Ovary (tissue), 3 donors: Measurements from ENCODE around the gene COPS6.

ENCODE experiments used
- EP300 ChIP-seq: sonication (generic); formaldehyde crosslinking; IDR thresholded peaks from one replicate; pipeline ENCODE4 v1.6.1; 2017; ENCODE audit warnings: antibody characterized with exemption
- POLR2A ChIP-seq: fragments of 450-650 bp; IDR thresholded peaks from one replicate; pipeline ENCODE4 v1.6.1; 2017; ENCODE audit warnings: antibody characterized with exemption, mild to moderate bottlenecking, moderate library complexity
- TF ChIP-seq, protein P1 (sequence below), 3 donors: fragments of 450-650 bp in 2 of 3; fragments of 200-600 bp in 1 of 3; IDR thresholded peaks; one replicate each; pipeline versions ENCODE4 v1.5.1 to v1.8.0; 2016 to 2022; ENCODE audit warnings: antibody characterized with exemption in 3 of 3, mild to moderate bottlenecking in 1 of 3
- donor health status: DM: no; HTN: no; CAD: no.

DNA sequence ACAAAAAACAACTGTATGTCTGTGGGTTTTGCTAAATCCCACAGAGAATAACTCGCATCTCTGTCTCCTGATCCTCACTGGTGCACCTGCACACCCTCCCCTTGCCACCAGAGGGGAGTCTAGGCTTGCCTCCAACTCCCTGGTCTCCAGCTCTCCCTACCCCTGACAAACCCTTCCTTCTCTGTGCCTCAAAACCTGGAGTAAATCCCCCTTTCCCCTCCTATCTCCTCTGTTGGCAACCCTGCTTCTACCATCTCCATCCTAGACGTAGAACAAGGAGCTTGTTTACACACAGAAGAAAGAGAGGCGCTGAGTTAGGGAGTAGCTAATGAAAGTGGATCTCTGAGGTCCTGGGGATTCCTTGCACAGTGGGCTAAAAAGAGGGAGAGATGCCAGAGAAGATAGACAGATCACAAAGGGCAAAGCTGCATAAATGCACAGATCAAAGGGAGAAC lies 44.0 kb downstream of the COPS6 start:
- TF ChIP-seq, protein P1, sequence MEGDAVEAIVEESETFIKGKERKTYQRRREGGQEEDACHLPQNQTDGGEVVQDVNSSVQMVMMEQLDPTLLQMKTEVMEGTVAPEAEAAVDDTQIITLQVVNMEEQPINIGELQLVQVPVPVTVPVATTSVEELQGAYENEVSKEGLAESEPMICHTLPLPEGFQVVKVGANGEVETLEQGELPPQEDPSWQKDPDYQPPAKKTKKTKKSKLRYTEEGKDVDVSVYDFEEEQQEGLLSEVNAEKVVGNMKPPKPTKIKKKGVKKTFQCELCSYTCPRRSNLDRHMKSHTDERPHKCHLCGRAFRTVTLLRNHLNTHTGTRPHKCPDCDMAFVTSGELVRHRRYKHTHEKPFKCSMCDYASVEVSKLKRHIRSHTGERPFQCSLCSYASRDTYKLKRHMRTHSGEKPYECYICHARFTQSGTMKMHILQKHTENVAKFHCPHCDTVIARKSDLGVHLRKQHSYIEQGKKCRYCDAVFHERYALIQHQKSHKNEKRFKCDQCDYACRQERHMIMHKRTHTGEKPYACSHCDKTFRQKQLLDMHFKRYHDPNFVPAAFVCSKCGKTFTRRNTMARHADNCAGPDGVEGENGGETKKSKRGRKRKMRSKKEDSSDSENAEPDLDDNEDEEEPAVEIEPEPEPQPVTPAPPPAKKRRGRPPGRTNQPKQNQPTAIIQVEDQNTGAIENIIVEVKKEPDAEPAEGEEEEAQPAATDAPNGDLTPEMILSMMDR (IDR thresholded peaks at IDR 0.05): peak; percentile 37 to 52 (median 48)
- TF ChIP-seq POLR2A (no peak), EP300 (no peak)
